ENCODE results near the gene WDFY3.

WDFY3 gene

GRCh38 chr4:84925558-84925957 lies 40.9 kb downstream of the WDFY3 start:
- H3K4me3 ChIP-seq (replicated peaks in 1 of 2; ENCODE audit: low read depth in 2 of 2, low read length in 2 of 2), result no peak overlapping the region
- TF ChIP-seq, protein P1, sequence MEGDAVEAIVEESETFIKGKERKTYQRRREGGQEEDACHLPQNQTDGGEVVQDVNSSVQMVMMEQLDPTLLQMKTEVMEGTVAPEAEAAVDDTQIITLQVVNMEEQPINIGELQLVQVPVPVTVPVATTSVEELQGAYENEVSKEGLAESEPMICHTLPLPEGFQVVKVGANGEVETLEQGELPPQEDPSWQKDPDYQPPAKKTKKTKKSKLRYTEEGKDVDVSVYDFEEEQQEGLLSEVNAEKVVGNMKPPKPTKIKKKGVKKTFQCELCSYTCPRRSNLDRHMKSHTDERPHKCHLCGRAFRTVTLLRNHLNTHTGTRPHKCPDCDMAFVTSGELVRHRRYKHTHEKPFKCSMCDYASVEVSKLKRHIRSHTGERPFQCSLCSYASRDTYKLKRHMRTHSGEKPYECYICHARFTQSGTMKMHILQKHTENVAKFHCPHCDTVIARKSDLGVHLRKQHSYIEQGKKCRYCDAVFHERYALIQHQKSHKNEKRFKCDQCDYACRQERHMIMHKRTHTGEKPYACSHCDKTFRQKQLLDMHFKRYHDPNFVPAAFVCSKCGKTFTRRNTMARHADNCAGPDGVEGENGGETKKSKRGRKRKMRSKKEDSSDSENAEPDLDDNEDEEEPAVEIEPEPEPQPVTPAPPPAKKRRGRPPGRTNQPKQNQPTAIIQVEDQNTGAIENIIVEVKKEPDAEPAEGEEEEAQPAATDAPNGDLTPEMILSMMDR (IDR thresholded peaks at IDR 0.05; ENCODE audit: low read depth, low read length), result no peak
- DNase-seq (ENCODE audit: low read depth in 2 of 2), result no peak

DNA sequence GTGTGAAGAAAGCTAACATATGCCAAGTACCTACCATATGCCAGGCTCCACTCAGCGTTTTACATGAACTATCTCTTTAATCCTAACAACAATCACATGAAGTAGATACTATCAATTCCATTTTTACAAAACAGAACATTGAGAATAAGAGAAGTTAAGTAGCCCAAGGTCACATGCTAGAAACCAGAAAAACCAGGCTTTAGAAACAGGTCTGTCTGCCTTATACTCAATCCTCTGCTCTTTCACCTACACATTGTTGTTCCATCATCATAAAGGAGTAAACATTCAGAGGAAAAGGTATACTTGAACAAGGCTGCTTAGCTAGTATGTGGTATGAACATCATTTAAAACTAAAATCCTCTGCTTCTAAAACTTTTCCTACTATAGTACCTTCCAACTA lies 42.1 kb downstream of the WDFY3 start:
- DNase-seq (ENCODE audit: low read depth in 2 of 2), result no peak
- TF ChIP-seq, protein P1 (IDR thresholded peaks at IDR 0.05; ENCODE audit: low read depth, low read length), result no peak
- no peak overlapping the region for H3K4me3 ChIP-seq (replicated peaks in 1 of 2; ENCODE audit: low read depth in 2 of 2, low read length in 2 of 2)

GRCh38 chr4:84920617-84921016 lies 45.9 kb downstream of the WDFY3 start:
- DNase-seq (ENCODE audit: low read depth in 2 of 2), result peak; percentile 77 to 85
- TF ChIP-seq, protein P1 (IDR thresholded peaks at IDR 0.05; ENCODE audit: low read depth, low read length), result no peak
- no peak overlapping the region for H3K4me3 ChIP-seq (replicated peaks in 1 of 2; ENCODE audit: low read depth in 2 of 2, low read length in 2 of 2)

GRCh38 chr4:84917869-84918600 lies 48.5 kb downstream of the WDFY3 start:
- TF ChIP-seq, protein P1 (IDR thresholded peaks at IDR 0.05; ENCODE audit: low read depth, low read length), result no peak
- H3K4me3 ChIP-seq (replicated peaks in 1 of 2; ENCODE audit: low read depth in 2 of 2, low read length in 2 of 2), result no peak overlapping the region
- DNase-seq (ENCODE audit: low read depth in 2 of 2), result peak in 1 of 2 donors; percentile 14

DNA sequence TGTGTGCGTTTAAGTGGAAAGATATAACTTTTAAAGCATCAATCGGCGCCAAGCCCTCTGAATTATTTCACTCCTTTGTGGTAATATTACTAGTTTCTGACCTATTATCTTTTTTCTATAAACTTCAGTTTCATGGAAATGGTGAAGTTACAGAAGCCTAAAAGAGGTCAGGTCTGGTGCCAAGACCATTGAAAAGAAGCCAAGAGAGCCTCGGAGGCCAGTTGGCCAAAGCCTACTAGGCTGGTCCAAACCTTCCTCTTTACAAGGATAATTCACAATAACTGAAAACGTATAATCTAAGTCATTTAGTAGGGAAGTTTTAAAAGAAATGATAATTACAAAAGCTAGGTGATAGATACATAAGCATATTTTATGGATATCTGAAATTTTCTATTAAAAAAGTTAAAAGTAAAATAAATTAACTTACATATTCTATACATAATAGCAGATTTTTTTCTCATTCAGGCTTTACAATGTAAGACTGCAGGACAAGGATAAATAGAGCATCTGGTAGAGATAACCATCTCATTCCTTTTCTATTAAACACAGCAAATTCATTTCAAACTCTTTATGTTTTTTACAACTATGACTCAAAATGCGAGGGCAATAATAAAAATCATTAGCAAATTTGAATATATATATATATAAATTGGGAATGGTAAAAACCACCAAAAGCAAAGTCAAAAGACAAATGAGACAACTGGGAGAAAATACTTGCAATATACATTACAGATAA lies 49.2 kb downstream of the WDFY3 start:
- TF ChIP-seq, protein P1 (IDR thresholded peaks at IDR 0.05; ENCODE audit: low read depth, low read length), result no peak
- DNase-seq (ENCODE audit: low read depth in 2 of 2), result no peak
- H3K4me3 ChIP-seq (replicated peaks in 1 of 2; ENCODE audit: low read depth in 2 of 2, low read length in 2 of 2), result no peak overlapping the region

GRCh38 chr4:84916227-84916626 lies 50.3 kb downstream of the WDFY3 start:
- DNase-seq (ENCODE audit: low read depth in 2 of 2), result peak in 1 of 2 donors; percentile 7
- TF ChIP-seq, protein P1 (IDR thresholded peaks at IDR 0.05; ENCODE audit: low read depth, low read length), result no peak
- no peak overlapping the region for H3K4me3 ChIP-seq (replicated peaks in 1 of 2; ENCODE audit: low read depth in 2 of 2, low read length in 2 of 2)

Measured in cardiac fibroblast (primary cell).